Stimulated activated CD4-positive, alpha-beta T cell treated with anti-CD3 and anti-CD28 coated beads, Interleukin-1b, Interleukin-23, amount 100 ng/mL, for 48 hours (primary cell): ENCODE data around the gene ABCC9.

Experiments
- DNase-seq: peaks from one replicate; pipeline ENCODE4 v3.0.0-alpha.2; 2020

Gene ABCC9

GRCh38 chr12:21940549-21941505 lies at the start of gene ABCC9:
TSS of gene ABCC9 (minus strand) at chr12:21941426. CDS start at chr12:21936674, 4,752 bp downstream.
- no peak for DNase-seq

- DNase-seq: no peak
Measured at GRCh38 chr12:21989819-21990412, 48.7 kb upstream of the ABCC9 start.

GRCh38 chr12:21988619-21989018 lies 47.4 kb upstream of the ABCC9 start:
- DNase-seq: no peak

GRCh38 chr12:21987755-21988154 lies 46.5 kb upstream of the ABCC9 start:
- DNase-seq: no peak

GRCh38 chr12:21985155-21985554 lies 43.9 kb upstream of the ABCC9 start:
- no peak for DNase-seq

- no peak for DNase-seq
Measured at GRCh38 chr12:21984375-21984774, 43.1 kb upstream of the ABCC9 start.

GRCh38 chr12:21983095-21983494 lies 41.9 kb upstream of the ABCC9 start:
- DNase-seq: no peak

GRCh38 chr12:21980544-21980943 lies 39.3 kb upstream of the ABCC9 start:
- DNase-seq: no peak

GRCh38 chr12:21975293-21975692 lies 34.1 kb upstream of the ABCC9 start:
- DNase-seq: no peak

GRCh38 chr12:21973221-21973620 lies 32.0 kb upstream of the ABCC9 start:
- no peak for DNase-seq

- DNase-seq: no peak
Measured at GRCh38 chr12:21972055-21972454, 30.8 kb upstream of the ABCC9 start.

GRCh38 chr12:21971344-21971743 lies 30.1 kb upstream of the ABCC9 start:
- no peak for DNase-seq

- DNase-seq: no peak
Measured at GRCh38 chr12:21962821-21963220, 21.6 kb upstream of the ABCC9 start.

GRCh38 chr12:21962236-21962635 lies 21.0 kb upstream of the ABCC9 start:
- DNase-seq: no peak

GRCh38 chr12:21950649-21951048 lies 9.4 kb upstream of the ABCC9 start:
- no peak for DNase-seq

- no peak for DNase-seq
Measured at GRCh38 chr12:21949036-21949435, 7.8 kb upstream of the ABCC9 start.

GRCh38 chr12:21946983-21947382 lies 5.8 kb upstream of the ABCC9 start:
- DNase-seq: no peak

GRCh38 chr12:21945002-21945401 lies 3.8 kb upstream of the ABCC9 start:
- DNase-seq: no peak

GRCh38 chr12:21942377-21942703 lies 1.1 kb upstream of the ABCC9 start:
- no peak for DNase-seq

- DNase-seq: no peak
Measured at GRCh38 chr12:21941506-21942376, 515 bp upstream of the ABCC9 start.

GRCh38 chr12:21939435-21939834 lies 1.8 kb downstream of the ABCC9 start:
- DNase-seq: no peak

GRCh38 chr12:21938879-21939278 lies 2.3 kb downstream of the ABCC9 start:
- DNase-seq: no peak

GRCh38 chr12:21934173-21934572 lies 7.1 kb downstream of the ABCC9 start:
- DNase-seq: no peak

- DNase-seq: no peak
Measured at GRCh38 chr12:21933656-21934055, 7.6 kb downstream of the ABCC9 start.
